Measurements from ENCODE around the gene KLHL10. TPM values are rescaled to one million over a fixed set of nuclear protein-coding genes. Genes with fewer than 3 reads are reported as not detected.

Gene KLHL10
- total RNA-seq, 1 donor from 2014 or later = 0.50 TPM

- Histone ChIP-seq H3K27ac (no peak overlapping the region), H3K4me3 (no peak overlapping the region), H3K4me1 (peaks cover 33% of the 10 kb centered on the region), H3K27me3 (ENCODE audit: low read depth) (no peaks in the 10 kb centered on the region), H3K9me3 (no peaks in the 10 kb centered on the region), H3K36me3 (no peaks in the 10 kb centered on the region)
- intact Hi-C loops (cut with DNase I) = no loop called here
- ATAC-seq (no peak), DNase-seq (no peak)
- no peak for TF ChIP-seq CTCF (IDR thresholded peaks at IDR 0.05)
Measured at GRCh38 chr17:41860254-41860931, 22.8 kb downstream of the KLHL10 start.

- Histone ChIP-seq H3K36me3 (peaks cover 14% of the 10 kb centered on the region), H3K27ac (no peak overlapping the region), H3K4me3 (peak overlapping the region; percentile 100), H3K9me3 (no peaks in the 10 kb centered on the region), H3K27me3 (ENCODE audit: low read depth) (no peaks in the 10 kb centered on the region), H3K4me1 (peaks cover 36% of the 10 kb centered on the region)
- no peak for TF ChIP-seq CTCF (IDR thresholded peaks at IDR 0.05)
- no peak for DNase-seq
- intact Hi-C loops (cut with DNase I) = no loop called here
- no peak for ATAC-seq
Measured at GRCh38 chr17:41863074-41863848, 25.6 kb downstream of the KLHL10 start.

- Histone ChIP-seq H3K27ac (peak overlapping the region; percentile 97), H3K36me3 (peaks cover 25% of the 10 kb centered on the region), H3K4me3 (peak overlapping the region; percentile 100), H3K27me3 (ENCODE audit: low read depth) (no peaks in the 10 kb centered on the region), H3K4me1 (peaks cover 36% of the 10 kb centered on the region), H3K9me3 (no peaks in the 10 kb centered on the region)
- ATAC-seq = peak in 1 of 2 donors; percentile 80
- DNase-seq = no peak
- no peak for TF ChIP-seq CTCF (IDR thresholded peaks at IDR 0.05)
- intact Hi-C loops (cut with DNase I) = no loop called here
Measured at GRCh38 chr17:41864498-41864835, 26.8 kb downstream of the KLHL10 start.

- Histone ChIP-seq H3K9me3 (no peaks in the 10 kb centered on the region), H3K4me1 (peaks cover 36% of the 10 kb centered on the region), H3K4me3 (peak within 1 kb of the TSS; percentile 100), H3K36me3 (peaks cover 31% of the 10 kb centered on the region), H3K27me3 (ENCODE audit: low read depth) (no peaks in the 10 kb centered on the region), H3K27ac (peak within 1 kb of the TSS; percentile 97)
- ATAC-seq (peak; percentile 98), DNase-seq (peak; percentile 93)
- intact Hi-C loops (cut with DNase I) = no loop called here
- TF ChIP-seq CTCF (IDR thresholded peaks at IDR 0.05) = peak; percentile 23
Measured at GRCh38 chr17:41864836-41865595, 27.4 kb downstream of the KLHL10 start, which contains the start of gene KLHL11. Gene KLHL11 (minus strand): TSS chr17:41865423. CDS start chr17:41865370, 53 bp downstream.

GRCh38 chr17:41865596-41865893, 27.9 kb downstream of the KLHL10 start:
- H3K4me3 ChIP-seq = peak overlapping the region; percentile 100
- intact Hi-C loops (cut with DNase I) = no loop called here
- ATAC-seq = no peak

More at GRCh38 chr17:41865596-41865893, 27.9 kb downstream of the KLHL10 start:
- Histone ChIP-seq H3K36me3 (peaks cover 36% of the 10 kb centered on the region), H3K27ac (peak overlapping the region; percentile 97), H3K9me3 (no peaks in the 10 kb centered on the region), H3K4me1 (peaks cover 36% of the 10 kb centered on the region), H3K27me3 (ENCODE audit: low read depth) (no peaks in the 10 kb centered on the region)
- no peak for DNase-seq
- no peak for TF ChIP-seq CTCF (IDR thresholded peaks at IDR 0.05)
